NB4 (cell line): ENCODE measurements around the gene ZNF32.

Source experiments
- CTCF ChIP-seq: IDR thresholded peaks from one replicate; pipeline ENCODE4 v1.5.1; 2012; ENCODE audit warnings: low read depth, low read length
- POLR2A ChIP-seq: IDR thresholded peaks from 2 replicates; pipeline ENCODE4 v1.6.1; 2011; ENCODE audit warnings: mild to moderate bottlenecking; ENCODE audit not compliant: insufficient read length; ENCODE audit errors: extremely low read depth

DNA sequence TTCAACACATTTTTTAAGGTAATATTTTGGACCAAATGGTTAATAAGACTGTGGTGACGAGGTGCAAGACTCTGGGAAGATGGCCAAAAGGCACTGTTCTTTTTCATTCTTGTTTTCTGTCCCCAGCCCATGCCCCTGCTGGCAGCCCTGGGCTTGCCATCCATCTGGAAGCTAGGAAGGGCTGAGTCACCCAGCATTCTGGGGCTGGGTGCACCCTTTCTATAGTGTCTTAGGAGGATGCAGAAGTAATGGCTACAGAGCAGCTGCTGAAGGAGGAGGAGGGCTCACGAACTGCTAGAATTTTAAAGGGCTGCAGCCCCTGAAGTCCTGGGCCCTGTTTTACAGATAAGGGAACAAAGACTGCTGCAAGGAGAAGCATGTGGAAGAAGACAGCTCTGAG lies 42.8 kb upstream of the ZNF32 start:
- TF ChIP-seq CTCF = peak; percentile 3
- no peak for TF ChIP-seq POLR2A
